Liver (tissue), 9 donors: ENCODE measurements around the gene CROCC2. TPM values are rescaled to one million over a fixed set of nuclear protein-coding genes. Genes with fewer than 3 reads are reported as not detected.

Source experiments
- DNase-seq: peaks from one replicate; pipeline ENCODE4 v3.0.0-alpha.2; 2017; ENCODE audit warnings: low spot score
- H3K27ac ChIP-seq, 2 donors: one replicate each; pipeline ENCODE4 v1.7.0; 2013; ENCODE audit warnings: inconsistent platforms in 2 of 2, low read length in 2 of 2, control low read depth in 1 of 2, low read depth in 1 of 2, mild to moderate bottlenecking in 1 of 2
- H3K27me3 ChIP-seq, 4 donors: one replicate each; pipeline versions ENCODE4 v1.6.1 to v1.7.0; 2013; ENCODE audit warnings: low read length in 3 of 4, inconsistent platforms in 1 of 4, mild to moderate bottlenecking in 1 of 4, moderate library complexity in 1 of 4; ENCODE audit not compliant: control insufficient read depth in 4 of 4, insufficient read depth in 4 of 4
- H3K36me3 ChIP-seq, 4 donors: one replicate each; pipeline versions ENCODE4 v1.6.1 to v1.7.0; 2013; ENCODE audit warnings: low read length in 3 of 4, mild to moderate bottlenecking in 3 of 4, low read depth in 1 of 4, moderate library complexity in 1 of 4; ENCODE audit not compliant: control insufficient read depth in 4 of 4, insufficient read depth in 3 of 4
- H3K4me1 ChIP-seq, 4 donors: one replicate each; pipeline versions ENCODE4 v1.6.1 to v1.7.0; 2013; ENCODE audit warnings: low read length in 3 of 4, mild to moderate bottlenecking in 3 of 4, moderate library complexity in 1 of 4; ENCODE audit not compliant: control insufficient read depth in 4 of 4, insufficient read depth in 4 of 4
- H3K4me3 ChIP-seq, 3 donors: one replicate each; pipeline versions ENCODE4 v1.6.1 to v1.7.0; 2013; ENCODE audit warnings: low read length in 3 of 3, control low read depth in 1 of 3, low read depth in 1 of 3, mild to moderate bottlenecking in 1 of 3
- H3K9ac ChIP-seq, 2 donors: one replicate each; pipeline ENCODE4 v1.7.0; 2013; ENCODE audit warnings: low read length in 2 of 2, mild to moderate bottlenecking in 2 of 2, moderate library complexity in 2 of 2, control low read depth in 1 of 2, low read depth in 1 of 2
- H3K9me3 ChIP-seq, 4 donors: one replicate each; pipeline versions ENCODE4 v1.6.1 to v1.7.0; 2013; ENCODE audit warnings: low read length in 3 of 4; ENCODE audit not compliant: control insufficient read depth in 4 of 4
- ATF3 ChIP-seq: IDR thresholded peaks from 2 replicates; pipeline ENCODE4 v1.6.1; 2016; ENCODE audit warnings: antibody characterized with exemption
- EGR1 ChIP-seq, 2 donors: IDR thresholded peaks; 2 replicates each; pipeline ENCODE4 v1.6.1; 2016 to 2018; ENCODE audit warnings: antibody characterized with exemption in 2 of 2, low read depth in 2 of 2
- FOXA1 ChIP-seq: IDR thresholded peaks from 2 replicates; pipeline ENCODE4 v1.6.1; 2016; ENCODE audit warnings: antibody characterized with exemption
- FOXA2 ChIP-seq: IDR thresholded peaks from 2 replicates; pipeline ENCODE4 v1.6.1; 2016; ENCODE audit warnings: antibody characterized with exemption
- GABPA ChIP-seq, 2 donors: IDR thresholded peaks in 1 of 2; conservative IDR thresholded peaks in 1 of 2; 2 replicates each; pipeline ENCODE4 v1.6.1; 2016; ENCODE audit warnings: antibody characterized with exemption in 2 of 2, mild to moderate bottlenecking in 1 of 2, moderate library complexity in 1 of 2
- HNF4A ChIP-seq, 2 donors: conservative IDR thresholded peaks; 2 replicates each; pipeline ENCODE4 v1.6.1; 2016; ENCODE audit warnings: antibody characterized with exemption in 2 of 2, mild to moderate bottlenecking in 2 of 2
- HNF4G ChIP-seq: IDR thresholded peaks from 2 replicates; pipeline ENCODE4 v1.6.1; 2016; ENCODE audit warnings: antibody characterized with exemption
- MAX ChIP-seq: IDR thresholded peaks from 2 replicates; pipeline ENCODE4 v1.6.1; 2016; ENCODE audit warnings: antibody characterized with exemption
- RAD21 ChIP-seq, 2 donors: IDR thresholded peaks; 2 replicates each; pipeline ENCODE4 v1.6.1; 2016; ENCODE audit warnings: antibody characterized with exemption in 2 of 2, mild to moderate bottlenecking in 2 of 2
- REST ChIP-seq: IDR thresholded peaks from 2 replicates; pipeline ENCODE4 v1.6.1; 2016; ENCODE audit warnings: antibody characterized with exemption, mild to moderate bottlenecking
- RXRA ChIP-seq, 2 donors: IDR thresholded peaks; 2 replicates each; pipeline ENCODE4 v1.6.1; 2017 to 2018; ENCODE audit warnings: antibody characterized with exemption in 2 of 2, mild to moderate bottlenecking in 1 of 2
- TAF1 ChIP-seq: conservative IDR thresholded peaks from 2 replicates; pipeline ENCODE4 v1.6.1; 2016; ENCODE audit warnings: antibody characterized with exemption, mild to moderate bottlenecking
- ZBTB33 ChIP-seq: IDR thresholded peaks from 2 replicates; pipeline ENCODE4 v1.6.1; 2016; ENCODE audit warnings: antibody characterized with exemption
- WGBS: extraction: QIAGEN DNeasy Blood & Tissue Kit; methylation state at CpG from one replicate; pipeline ENCODE4 v1.1.7; 2013; 5-methylcytosine and 5-hydroxymethylcytosine counted together
- polyA plus RNA-seq, 2 donors: library from polyadenylated mRNA; stranded (reverse) in 1 of 2; unstranded in 1 of 2; fragments of 200-250 nt in 1 of 2; fragments of >200 nt in 1 of 2; fragmentation: Nextera tagmentation in 1 of 2; extraction: Ambion mirVana in 1 of 2; gene quantifications; one replicate each; pipeline versions ENCODE4 v1.2.1 to v1.2.3, GENCODE V29; 2013 to 2015
- total RNA-seq, 2 donors: library from RNA; depleted of rRNA; stranded (reverse); fragments of >200 nt; gene quantifications; one replicate each; pipeline ENCODE4 v1.2.3, GENCODE V29; 2014
- donor health status: healthy.
- donor health status: healthy.
- donor health status: healthy.
- donor health status: healthy.
- donor health status: healthy.

The CROCC2 gene
- total and polyA plus RNA-seq, 4 donors, result under 0.01 to 0.13 (median 0.05) TPM

GRCh38 chr2:240891492-240892340, 14.4 kb upstream of the CROCC2 start:
- Histone ChIP-seq H3K27me3 (no peaks in the 10 kb centered on the region), H3K4me3 (no peak overlapping the region), H3K36me3 (no peaks in the 10 kb centered on the region), H3K4me1 (peaks cover 33 to 44% (median 37%) of the 10 kb centered on the region in 4 donors), H3K9ac (no peak overlapping the region), H3K27ac (no peak overlapping the region), H3K9me3 (no peaks in the 10 kb centered on the region)
- no peak for TF ChIP-seq HNF4A (conservative IDR thresholded peaks at IDR 0.05)
- no peak for TF ChIP-seq RXRA (IDR thresholded peaks at IDR 0.05)
- WGBS, result 89% methylated on average over 20 of the region's 20 CpGs
- DNase-seq, result no peak

- WGBS, result 86% methylated on average over 9 of the region's 9 CpGs
- TF ChIP-seq FOXA1 (no peak), GABPA (IDR thresholded peaks at IDR 0.05 in 1 of 2, conservative IDR thresholded peaks at IDR 0.05 in 1 of 2) (no peak), MAX (no peak), ATF3 (no peak), TAF1 (no peak), EGR1 (IDR thresholded peaks at IDR 0.05; ENCODE audit: low read depth in 2 of 2) (no peak), FOXA2 (no peak), RAD21 (IDR thresholded peaks at IDR 0.05) (no peak), HNF4G (no peak), ZBTB33 (no peak), HNF4A (conservative IDR thresholded peaks at IDR 0.05) (no peak), REST (no peak)
- no peak for DNase-seq
- H3K9me3 ChIP-seq, result no peaks in the 10 kb centered on the region
- peaks cover 32 to 44% (median 40%) of the 10 kb centered on the region in 4 donors for H3K4me1 ChIP-seq
- no peak overlapping the region for H3K27ac ChIP-seq
- no peak overlapping the region for H3K9ac ChIP-seq
- no peaks in the 10 kb centered on the region for H3K36me3 ChIP-seq
- no peaks in the 10 kb centered on the region for H3K27me3 ChIP-seq
- no peak overlapping the region for H3K4me3 ChIP-seq
Observed at GRCh38 chr2:240892356-240892755, 13.8 kb upstream of the CROCC2 start.
